Gastroesophageal sphincter (tissue), 3 donors: ENCODE results near the gene EIF1B.

Experiments used
- CTCF ChIP-seq, 4 experiments: fragments of 200-600 bp in 2 of 4; fragments of 450-650 bp in 2 of 4; sonication (generic) in 1 of 4; IDR thresholded peaks; one replicate each; pipeline ENCODE4 v1.5.1; 2017 to 2019; ENCODE audit warnings: antibody characterized with exemption in 4 of 4, mild to moderate bottlenecking in 2 of 4, moderate library complexity in 2 of 4
- EP300 ChIP-seq: sonication (generic); formaldehyde crosslinking; IDR thresholded peaks from one replicate; pipeline ENCODE4 v1.6.1; 2017; ENCODE audit warnings: antibody characterized with exemption, mild to moderate bottlenecking
- POLR2A ChIP-seq, 2 donors: fragments of 450-650 bp; IDR thresholded peaks; one replicate each; pipeline ENCODE4 v1.6.1; 2017; ENCODE audit warnings: antibody characterized with exemption in 2 of 2, mild to moderate bottlenecking in 2 of 2, moderate library complexity in 1 of 2
- POLR2AphosphoS5 ChIP-seq: sonication (generic); formaldehyde crosslinking; IDR thresholded peaks from one replicate; pipeline ENCODE4 v1.6.1; 2017; ENCODE audit warnings: antibody characterized with exemption

- no peak for TF ChIP-seq CTCF (IDR thresholded peaks at IDR 0.05)
- TF ChIP-seq POLR2A (IDR thresholded peaks at IDR 0.05): no peak
- no peak for TF ChIP-seq EP300
- no peak for TF ChIP-seq POLR2AphosphoS5
These were observed 19.1 kb upstream of the EIF1B start for GRCh38 chr3:40290396-40290795.
